ENCODE measurements around the gene UBE2O. TPM values are rescaled to one million over a fixed set of nuclear protein-coding genes. Genes with fewer than 3 reads are reported as not detected.

UBE2O gene
- polyA plus RNA-seq, 1 experiment: 14.2 TPM

DNA sequence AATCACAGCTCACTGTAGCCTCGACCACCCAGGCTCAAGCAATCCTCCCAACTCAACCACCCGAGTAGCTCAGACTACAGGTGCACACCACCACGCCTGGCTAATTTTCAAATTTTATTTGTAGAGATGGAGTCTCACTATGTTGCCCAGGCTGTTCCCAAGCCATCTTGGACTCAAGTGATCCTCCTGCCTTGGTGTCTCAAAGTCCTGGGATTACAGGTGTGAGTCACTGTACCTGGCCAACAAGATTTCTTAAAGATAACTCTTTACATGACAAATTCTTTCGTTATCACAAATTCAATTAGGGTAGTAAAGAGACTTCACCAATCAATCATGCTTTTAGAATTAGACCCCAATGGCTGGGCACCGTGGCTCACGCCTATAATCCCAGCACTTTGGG is 111.7 kb downstream of the UBE2O start:
- ChIA-PET POLR2A (no interaction called here), CTCF (interaction anchor here (0.7 kb wide), 1 partner anchor 38 kb away, joined by 5 read pairs; no protein-coding TSS in a partner anchor)
- Histone ChIP-seq H3K27me3 (ENCODE audit: control insufficient read depth, insufficient read depth, low read length) (no peaks in the 10 kb centered on the region), H3K9me3 (ENCODE audit: control insufficient read depth, insufficient read depth, low read length) (no peaks in the 10 kb centered on the region), H3K4me3 (ENCODE audit: low read depth, low read length) (no peak overlapping the region), H3K27ac (ENCODE audit: low read depth, low read length) (no peak overlapping the region)
- TF ChIP-seq, protein P1, sequence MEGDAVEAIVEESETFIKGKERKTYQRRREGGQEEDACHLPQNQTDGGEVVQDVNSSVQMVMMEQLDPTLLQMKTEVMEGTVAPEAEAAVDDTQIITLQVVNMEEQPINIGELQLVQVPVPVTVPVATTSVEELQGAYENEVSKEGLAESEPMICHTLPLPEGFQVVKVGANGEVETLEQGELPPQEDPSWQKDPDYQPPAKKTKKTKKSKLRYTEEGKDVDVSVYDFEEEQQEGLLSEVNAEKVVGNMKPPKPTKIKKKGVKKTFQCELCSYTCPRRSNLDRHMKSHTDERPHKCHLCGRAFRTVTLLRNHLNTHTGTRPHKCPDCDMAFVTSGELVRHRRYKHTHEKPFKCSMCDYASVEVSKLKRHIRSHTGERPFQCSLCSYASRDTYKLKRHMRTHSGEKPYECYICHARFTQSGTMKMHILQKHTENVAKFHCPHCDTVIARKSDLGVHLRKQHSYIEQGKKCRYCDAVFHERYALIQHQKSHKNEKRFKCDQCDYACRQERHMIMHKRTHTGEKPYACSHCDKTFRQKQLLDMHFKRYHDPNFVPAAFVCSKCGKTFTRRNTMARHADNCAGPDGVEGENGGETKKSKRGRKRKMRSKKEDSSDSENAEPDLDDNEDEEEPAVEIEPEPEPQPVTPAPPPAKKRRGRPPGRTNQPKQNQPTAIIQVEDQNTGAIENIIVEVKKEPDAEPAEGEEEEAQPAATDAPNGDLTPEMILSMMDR (IDR thresholded peaks at IDR 0.05; ENCODE audit: low read depth, low read length): no peak
- no peak for DNase-seq (ENCODE audit: low read depth, low spot score)

Other genes with a start within 250 kb of the UBE2O start
- gene RNF157, start 212.7 kb downstream of the UBE2O start, polyA plus RNA-seq (2011; rRNA removed): 1.6 and 1.8 TPM in 2 replicates
- gene UBALD2, start 187.8 kb downstream of the UBE2O start, polyA plus RNA-seq (2011; rRNA removed): 16.3 and 18.1 TPM in 2 replicates
- gene QRICH2, start 144.9 kb downstream of the UBE2O start, polyA plus RNA-seq (2011; rRNA removed): 1.1 and 1.2 TPM in 2 replicates
- gene PRPSAP1, start 99.2 kb downstream of the UBE2O start, polyA plus RNA-seq (2011; rRNA removed): 48.8 and 49.9 TPM in 2 replicates
- gene SPHK1, start 68.5 kb downstream of the UBE2O start, polyA plus RNA-seq (2011; rRNA removed): 11.6 and 16.2 TPM in 2 replicates
- gene AANAT, start 14.5 kb upstream of the UBE2O start, polyA plus RNA-seq (2011; rRNA removed): 0.12 TPM in 1 of 2 replicates, not detected in the other
- 5.4 and 8.7 TPM in 2 replicates for gene RHBDF2, start 48.3 kb upstream of the UBE2O start, polyA plus RNA-seq (2011; rRNA removed)
- 7.4 and 7.7 TPM in 2 replicates for gene CYGB, start 84.6 kb upstream of the UBE2O start, polyA plus RNA-seq (2011; rRNA removed)
- 0.69 and 1.9 TPM in 2 replicates for gene PRCD, start 86.9 kb upstream of the UBE2O start, polyA plus RNA-seq (2011; rRNA removed)
- 0.17 and 0.36 TPM in 2 replicates for gene ST6GALNAC2, start 132.7 kb upstream of the UBE2O start, polyA plus RNA-seq (2011; rRNA removed)
- gene ST6GALNAC1, start 190.6 kb upstream of the UBE2O start, polyA plus RNA-seq (2011; rRNA removed): not detected in 2 replicates

Data from AG04450 (cell line).